SK-N-SH treated with all-trans-retinoic acid at 6 μM for 48 hours (cell line): ENCODE results near the gene BTK.

Source experiments
- ESRRG ChIP-seq: fragments of 250-450 bp; sonication (Bioruptor Pico); IDR thresholded peaks from 2 replicates; pipeline ENCODE4 v1.6.1; 2021; ENCODE audit warnings: mild to moderate bottlenecking
- GLIS3 ChIP-seq: fragments of 250-450 bp; sonication (Bioruptor Pico); IDR thresholded peaks from 2 replicates; pipeline ENCODE4 v1.5.0; 2020; ENCODE audit warnings: mild to moderate bottlenecking, moderate library complexity
- OSR1 ChIP-seq: fragments of 250-450 bp; sonication (Bioruptor Pico); IDR thresholded peaks from 2 replicates; pipeline ENCODE4 v1.8.0; 2022; ENCODE audit warnings: moderate library complexity, mild to moderate bottlenecking, inconsistent platforms
- RARB ChIP-seq: fragments of 250-450 bp; sonication (Bioruptor Pico); IDR thresholded peaks from 2 replicates; pipeline ENCODE4 v1.8.0; 2021; ENCODE audit warnings: mild to moderate bottlenecking, moderate library complexity
- ZC3H10 ChIP-seq: fragments of 250-450 bp; sonication (Bioruptor Pico); IDR thresholded peaks from 2 replicates; pipeline ENCODE4 v1.5.1; 2021; ENCODE audit warnings: mild to moderate bottlenecking, moderate library complexity
- TF ChIP-seq, protein P1 (sequence below): fragments of 250-450 bp; sonication (Bioruptor Pico); IDR thresholded peaks from 2 replicates; pipeline ENCODE4 v1.8.0; 2021; ENCODE audit warnings: low read depth, mild to moderate bottlenecking, moderate library complexity, borderline replicate concordance

DNA sequence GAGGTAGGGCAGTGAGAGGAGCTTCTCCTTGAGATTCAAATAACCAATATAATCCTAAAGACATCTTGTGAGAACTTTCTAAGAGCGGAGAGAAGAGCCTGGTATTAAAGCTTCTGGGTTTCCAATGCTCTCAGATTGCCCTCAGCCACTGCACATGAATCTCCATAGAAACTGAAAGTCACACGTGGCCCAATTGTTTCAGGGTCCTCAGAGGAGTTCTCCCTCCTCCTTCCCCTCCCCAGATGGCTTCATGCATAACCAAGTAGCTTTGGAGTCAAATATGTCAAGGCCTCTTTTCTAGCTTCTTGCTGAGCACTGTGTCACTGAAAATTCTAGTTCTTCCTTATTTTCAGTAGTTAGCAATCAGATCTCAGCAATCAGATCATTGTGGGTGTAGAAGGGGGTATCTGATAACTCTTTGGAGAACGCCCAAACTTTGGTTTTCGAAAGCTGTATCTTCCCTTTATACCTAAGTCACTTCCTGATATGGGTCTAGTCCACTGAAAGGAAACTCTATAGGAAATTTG lies 2.2 kb downstream of the BTK start:
- TF ChIP-seq ESRRG (CRISPR knock-in tag) (no peak), RARB (CRISPR knock-in tag) (no peak), GLIS3 (CRISPR knock-in tag) (no peak), OSR1 (CRISPR knock-in tag) (no peak), ZC3H10 (no peak)
- TF ChIP-seq, protein P1, sequence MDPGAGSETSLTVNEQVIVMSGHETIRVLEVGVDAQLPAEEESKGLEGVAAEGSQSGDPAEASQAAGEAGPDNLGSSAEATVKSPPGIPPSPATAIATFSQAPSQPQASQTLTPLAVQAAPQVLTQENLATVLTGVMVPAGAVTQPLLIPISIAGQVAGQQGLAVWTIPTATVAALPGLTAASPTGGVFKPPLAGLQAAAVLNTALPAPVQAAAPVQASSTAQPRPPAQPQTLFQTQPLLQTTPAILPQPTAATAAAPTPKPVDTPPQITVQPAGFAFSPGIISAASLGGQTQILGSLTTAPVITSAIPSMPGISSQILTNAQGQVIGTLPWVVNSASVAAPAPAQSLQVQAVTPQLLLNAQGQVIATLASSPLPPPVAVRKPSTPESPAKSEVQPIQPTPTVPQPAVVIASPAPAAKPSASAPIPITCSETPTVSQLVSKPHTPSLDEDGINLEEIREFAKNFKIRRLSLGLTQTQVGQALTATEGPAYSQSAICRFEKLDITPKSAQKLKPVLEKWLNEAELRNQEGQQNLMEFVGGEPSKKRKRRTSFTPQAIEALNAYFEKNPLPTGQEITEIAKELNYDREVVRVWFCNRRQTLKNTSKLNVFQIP (CRISPR knock-in tag) = no peak
